ENCODE measurements around the gene VRK2.

GRCh38 chr2:58138396-58139030, 91.9 kb downstream of the VRK2 start:
- TF ChIP-seq EZH2 (IDR thresholded peaks at IDR 0.05; ENCODE audit: borderline replicate concordance, low read length), result no peak
- TF ChIP-seq CTCF (IDR thresholded peaks at IDR 0.05; ENCODE audit: low read length), result no peak

Measured in OCI-LY1 (cell line).